ENCODE measurements around the gene SF3B6. TPM values are rescaled to one million over a fixed set of nuclear protein-coding genes. Genes with fewer than 3 reads are reported as not detected.
"Not testable (repeated sequence)": the region's sequence is repeated elsewhere in the genome, so short reads cannot be mapped to it uniquely, and the experiment has no call there.

The SF3B6 gene
- total and polyA plus RNA-seq, 9 of the 15 experiments (the other 6 are each of a cell fraction or from before 2014, with no cell fraction given): 146 to 591 (median 295) TPM

GRCh38 chr2:24043133-24043532 lies 33.0 kb downstream of the SF3B6 start:
- not testable (repeated sequence) for FAIRE-seq

DNA sequence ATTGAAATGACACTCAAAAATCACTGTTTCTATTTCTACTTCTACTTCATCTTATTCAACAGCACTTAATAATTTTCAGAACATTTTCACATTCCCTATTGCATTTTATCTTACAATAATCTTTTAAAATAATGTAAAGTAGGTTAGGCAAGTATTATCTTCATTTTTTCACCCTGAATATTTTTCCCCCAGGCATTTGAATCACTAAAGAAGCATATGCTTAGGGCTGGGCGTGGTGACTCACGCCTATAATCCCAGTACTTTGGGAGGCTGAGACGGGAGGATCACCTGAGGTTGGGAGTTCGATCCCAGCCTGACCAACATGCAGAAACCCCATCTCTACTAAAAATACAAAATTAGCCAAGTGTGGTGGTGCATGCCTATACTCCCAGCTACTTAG lies 35.6 kb downstream of the SF3B6 start:
- FAIRE-seq (no peak), ATAC-seq (no peak), DNase-seq (ENCODE audit: extremely low read depth in 1 of 4, low spot score in 3 of 4) (no peak)
- no peak overlapping the region for H2AFZ ChIP-seq (ENCODE audit: low read depth, low read length)
- H3K27ac ChIP-seq (ENCODE audit: extremely low read depth, low read depth, low read length): no peak overlapping the region
- 86% methylated on average over 4 of the region's 4 CpGs for WGBS (ENCODE audit: insufficient coverage, low coverage, missing lambda C conversion rate)
- POLR2A ChIA-PET: no interaction called here
- H3K9me3 ChIP-seq (replicated peaks; ENCODE audit: control insufficient read depth, insufficient read depth, low read depth, low read length): no peaks in the 10 kb centered on the region
- no peak overlapping the region for H3K9ac ChIP-seq (ENCODE audit: insufficient read depth in 1 of 2, low read depth in 2 of 2, low read length in 2 of 2)
- in situ Hi-C loops (cut with MboI): no loop called here
- H3K4me3 ChIP-seq: no peak overlapping the region
- no peaks in the 10 kb centered on the region; a peak in 2 of 5 replicates for H3K4me1 ChIP-seq (replicated peaks in 1 of 2; ENCODE audit: control insufficient read depth in 2 of 2, insufficient read depth in 2 of 2, low read length in 2 of 2)
- no peaks in the 10 kb centered on the region for H3K27me3 ChIP-seq (ENCODE audit: control insufficient read depth in 2 of 2, insufficient read depth in 2 of 2, low read length in 2 of 2)
- H3K36me3 ChIP-seq (ENCODE audit: control insufficient read depth, insufficient read depth, low read length): peaks cover 49% of the 10 kb centered on the region
- intact Hi-C loops (cut with micrococcal nuclease): no loop called here
- H3K4me2 ChIP-seq (ENCODE audit: insufficient read depth, low read length): no peak overlapping the region
- H4K20me1 ChIP-seq (replicated peaks; ENCODE audit: control insufficient read depth, insufficient read depth, low read length): no peaks in the 10 kb centered on the region; the same call in 1 of the 2 replicates
- CTCF ChIA-PET (ENCODE audit: low intra/inter-chr PET ratio): no interaction called here
- no peaks in the 10 kb centered on the region for H3K9me1 ChIP-seq (ENCODE audit: control insufficient read depth, insufficient read depth, low read length)
- H3K79me2 ChIP-seq (ENCODE audit: control insufficient read depth, insufficient read depth, low read length): peaks cover 50% of the 10 kb centered on the region
- no TSS peak for BruUV-seq (replicated peaks)
- no peak for TF ChIP-seq ZBTB1 (CRISPR knock-in tag; IDR thresholded peaks at IDR 0.05; ENCODE audit: borderline replicate concordance, low read depth)
- TF ChIP-seq ZNF551 (CRISPR knock-in tag; IDR thresholded peaks at IDR 0.05): no peak
- no peak for TF ChIP-seq SMAD1 (IDR thresholded peaks at IDR 0.05; ENCODE audit: low read depth, low read length, partially characterized antibody)
- TF ChIP-seq ZNF76 (CRISPR knock-in tag; IDR thresholded peaks at IDR 0.05; ENCODE audit: borderline replicate concordance): no peak
- no peak for TF ChIP-seq CREM (IDR thresholded peaks at IDR 0.05; ENCODE audit: low read depth)
- TF ChIP-seq CBFA2T3 (IDR thresholded peaks at IDR 0.05): no peak
- TF ChIP-seq SIN3A (IDR thresholded peaks at IDR 0.05; ENCODE audit: borderline replicate concordance in 2 of 2, control insufficient read depth in 1 of 2, low read depth in 2 of 2, low read length in 2 of 2): no peak
- no peak for TF ChIP-seq ZNF444 (CRISPR knock-in tag; IDR thresholded peaks at IDR 0.05)
- no peak for TF ChIP-seq HNRNPK (IDR thresholded peaks at IDR 0.05; ENCODE audit: low read depth, low read length, poor library complexity, severe bottlenecking)
- no peak for TF ChIP-seq AFF1 (IDR thresholded peaks at IDR 0.05; ENCODE audit: low read depth in 1 of 2, partially characterized antibody in 2 of 2)
- TF ChIP-seq FOXP1 (CRISPR knock-in tag; IDR thresholded peaks at IDR 0.05): no peak
- no peak for TF ChIP-seq TCF3 (CRISPR knock-in tag; IDR thresholded peaks at IDR 0.05)

More at GRCh38 chr2:24043133-24043532, 33.0 kb downstream of the SF3B6 start:
- H2AFZ ChIP-seq (ENCODE audit: low read depth, low read length); H3K4me2 ChIP-seq (ENCODE audit: insufficient read depth, low read length); H3K27ac ChIP-seq (ENCODE audit: extremely low read depth, low read depth, low read length); H3K4me3 ChIP-seq; ATAC-seq; H4K20me1 ChIP-seq (replicated peaks; ENCODE audit: control insufficient read depth, insufficient read depth, low read length); H3K9ac ChIP-seq (ENCODE audit: insufficient read depth in 1 of 2, low read depth in 2 of 2, low read length in 2 of 2); DNase-seq (ENCODE audit: extremely low read depth in 1 of 4, low spot score in 3 of 4); CTCF ChIA-PET (ENCODE audit: low intra/inter-chr PET ratio); H3K27me3 ChIP-seq (ENCODE audit: control insufficient read depth in 2 of 2, insufficient read depth in 2 of 2, low read length in 2 of 2); intact Hi-C loops (cut with micrococcal nuclease); H3K9me3 ChIP-seq (replicated peaks; ENCODE audit: control insufficient read depth, insufficient read depth, low read depth, low read length); BruUV-seq (replicated peaks); H3K4me1 ChIP-seq (replicated peaks in 1 of 2; ENCODE audit: control insufficient read depth in 2 of 2, insufficient read depth in 2 of 2, low read length in 2 of 2); H3K9me1 ChIP-seq (ENCODE audit: control insufficient read depth, insufficient read depth, low read length); in situ Hi-C loops (cut with MboI): not testable (repeated sequence)
- WGBS (ENCODE audit: insufficient coverage, low coverage, missing lambda C conversion rate): 91% methylated on average over 6 of the region's 6 CpGs
- Histone ChIP-seq H3K79me2 (ENCODE audit: control insufficient read depth, insufficient read depth, low read length) (peaks cover 51% of the 10 kb centered on the region), H3K36me3 (ENCODE audit: control insufficient read depth, insufficient read depth, low read length) (peaks cover 28% of the 10 kb centered on the region)
- 0 out of 2 replicates have a peak, but pooled peaks have one; percentile 18 for TF ChIP-seq BCOR (IDR thresholded peaks at IDR 0.05)
- POLR2A ChIA-PET: interaction anchor here (0.6 kb wide), 1 partner anchor 116 kb away, joined by 3 read pairs; the partner anchor contains the start of gene ATAD2B

Measured in K562 (cell line).